Stimulated activated memory B cell treated with anti-CD40 and anti-IgM and Interleukin-4, amounts not matched to agents 10 μg/mL and 1 μg/mL and 100 μg/mL, for 72 hours (primary cell): ENCODE results near the gene ZSCAN23.
"Not testable (repeated sequence)": the region's sequence is repeated elsewhere in the genome, so short reads cannot be mapped to it uniquely, and the experiment has no call there.

ENCODE experiments used
- ATAC-seq: fragments of 150-1000 bp; cut with Tn5 transposase; 2 replicates; pipeline ENCODE4 v1.10.0; 2021
- H3K27ac Mint-ChIP-seq: one replicate; pipeline ENCODE4 v1.8.0; 2022; ENCODE audit warnings: mild to moderate bottlenecking, mixed read lengths
- H3K27me3 Mint-ChIP-seq: one replicate; pipeline ENCODE4 v1.8.0; 2022; ENCODE audit warnings: mixed read lengths
- H3K36me3 Mint-ChIP-seq: one replicate; pipeline ENCODE4 v1.8.0; 2022; ENCODE audit warnings: mixed read lengths
- H3K4me1 Mint-ChIP-seq: one replicate; pipeline ENCODE4 v1.8.0; 2022; ENCODE audit warnings: mixed read lengths
- H3K4me3 Mint-ChIP-seq: one replicate; pipeline ENCODE4 v1.8.0; 2022; ENCODE audit warnings: mild to moderate bottlenecking, moderate library complexity, mixed read lengths
- H3K9me3 Mint-ChIP-seq: one replicate; pipeline ENCODE4 v1.8.0; 2022; ENCODE audit warnings: mixed read lengths

ZSCAN23 gene

DNA sequence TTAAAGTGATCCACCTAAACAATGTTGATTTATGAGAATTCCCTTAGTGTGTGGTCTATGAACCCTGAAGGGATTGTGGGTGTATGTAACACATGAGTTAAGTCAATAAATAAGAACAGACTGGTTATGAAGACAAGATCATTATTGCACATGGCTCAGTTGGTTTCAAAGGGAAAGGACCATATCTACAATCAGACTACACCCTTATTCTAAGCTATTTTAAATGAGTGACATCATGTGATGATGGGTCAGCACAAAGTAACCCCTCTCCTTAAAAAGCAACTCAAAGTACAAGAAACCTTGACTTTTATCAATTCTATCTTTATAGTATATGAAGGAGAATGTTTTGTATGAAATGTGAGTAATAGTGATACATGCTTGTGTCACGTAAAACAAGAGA is 15.3 kb upstream of the ZSCAN23 start:
- no peak overlapping the region for H3K4me3 Mint-ChIP-seq
- no peaks in the 10 kb centered on the region for H3K4me1 Mint-ChIP-seq
- no peaks in the 10 kb centered on the region for H3K9me3 Mint-ChIP-seq
- peaks cover 77% of the 10 kb centered on the region for H3K27me3 Mint-ChIP-seq
- no peak overlapping the region for H3K27ac Mint-ChIP-seq
- no peak for ATAC-seq
- no peaks in the 10 kb centered on the region for H3K36me3 Mint-ChIP-seq

DNA sequence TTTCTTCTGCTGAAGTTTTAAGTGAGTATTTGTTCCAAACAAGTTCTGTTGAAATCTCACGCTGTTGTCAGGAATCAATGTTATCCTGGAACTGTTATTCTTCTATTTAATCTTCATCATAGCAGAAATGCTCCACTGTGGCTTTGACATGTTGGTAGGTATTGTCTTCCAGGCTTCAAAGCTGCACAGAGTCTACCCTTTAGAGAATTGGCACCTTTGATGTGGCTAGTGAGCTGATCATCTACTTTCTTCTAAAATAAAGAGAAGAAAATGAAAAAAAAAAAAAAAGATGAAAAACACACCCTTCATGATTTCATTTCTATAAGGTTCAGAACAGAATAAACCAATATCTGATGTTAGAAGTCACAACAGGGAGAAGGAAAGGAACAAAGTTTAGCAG is 5.8 kb upstream of the ZSCAN23 start:
- peaks cover 8% of the 10 kb centered on the region for H3K4me1 Mint-ChIP-seq
- no peak overlapping the region for H3K4me3 Mint-ChIP-seq
- no peak for ATAC-seq
- H3K9me3 Mint-ChIP-seq: peaks cover 7% of the 10 kb centered on the region
- H3K36me3 Mint-ChIP-seq: no peaks in the 10 kb centered on the region
- H3K27me3 Mint-ChIP-seq: peaks cover 65% of the 10 kb centered on the region
- H3K27ac Mint-ChIP-seq: no peak overlapping the region

DNA sequence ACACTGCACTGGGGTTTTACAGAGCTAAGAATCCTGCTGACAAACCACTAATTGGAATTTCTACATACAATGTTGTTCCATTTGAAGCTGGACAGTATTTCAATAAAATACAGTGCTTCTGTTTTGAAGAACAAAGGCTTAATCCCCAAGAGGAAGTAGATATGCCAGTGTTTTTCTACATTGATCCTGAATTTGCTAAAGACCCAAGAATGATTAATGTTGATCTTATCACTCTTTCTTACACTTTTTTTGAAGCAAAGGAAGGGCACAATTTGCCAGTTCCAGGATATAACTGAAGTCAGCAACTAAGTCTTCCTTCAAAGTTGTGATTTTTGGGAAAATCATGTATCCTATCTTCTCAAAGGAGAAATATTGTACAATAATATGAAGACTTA is 4.2 kb upstream of the ZSCAN23 start:
- H3K9me3 Mint-ChIP-seq, H3K27ac Mint-ChIP-seq, H3K4me3 Mint-ChIP-seq, ATAC-seq, H3K36me3 Mint-ChIP-seq: not testable (repeated sequence)
- peaks cover 15% of the 10 kb centered on the region for H3K4me1 Mint-ChIP-seq
- peaks cover 65% of the 10 kb centered on the region for H3K27me3 Mint-ChIP-seq

- ATAC-seq: no peak
- Mint-ChIP-seq H3K27ac (no peak overlapping the region), H3K36me3 (no peaks in the 10 kb centered on the region), H3K9me3 (peaks cover 7% of the 10 kb centered on the region), H3K4me3 (peak overlapping the region; percentile 30), H3K4me1 (peaks cover 15% of the 10 kb centered on the region), H3K27me3 (peaks cover 63% of the 10 kb centered on the region)
Observed at GRCh38 chr6:28446818-28447511, 3.7 kb upstream of the ZSCAN23 start.

GRCh38 chr6:28444759-28445158 is 1.5 kb upstream of the ZSCAN23 start:
- not testable (repeated sequence) for ATAC-seq, H3K9me3 Mint-ChIP-seq, H3K4me3 Mint-ChIP-seq, H3K27ac Mint-ChIP-seq, H3K36me3 Mint-ChIP-seq
- H3K4me1 Mint-ChIP-seq: peaks cover 15% of the 10 kb centered on the region
- peaks cover 44% of the 10 kb centered on the region for H3K27me3 Mint-ChIP-seq

- H3K36me3 Mint-ChIP-seq: no peaks in the 10 kb centered on the region
- H3K27me3 Mint-ChIP-seq: peaks cover 44% of the 10 kb centered on the region
- peak overlapping the region; percentile 72 for H3K27ac Mint-ChIP-seq
- H3K9me3 Mint-ChIP-seq: peaks cover 7% of the 10 kb centered on the region
- H3K4me3 Mint-ChIP-seq: peak overlapping the region; percentile 97
- peaks cover 15% of the 10 kb centered on the region for H3K4me1 Mint-ChIP-seq
- ATAC-seq: no peak
Observed at GRCh38 chr6:28442586-28442985, 705 bp downstream of the ZSCAN23 start.

DNA sequence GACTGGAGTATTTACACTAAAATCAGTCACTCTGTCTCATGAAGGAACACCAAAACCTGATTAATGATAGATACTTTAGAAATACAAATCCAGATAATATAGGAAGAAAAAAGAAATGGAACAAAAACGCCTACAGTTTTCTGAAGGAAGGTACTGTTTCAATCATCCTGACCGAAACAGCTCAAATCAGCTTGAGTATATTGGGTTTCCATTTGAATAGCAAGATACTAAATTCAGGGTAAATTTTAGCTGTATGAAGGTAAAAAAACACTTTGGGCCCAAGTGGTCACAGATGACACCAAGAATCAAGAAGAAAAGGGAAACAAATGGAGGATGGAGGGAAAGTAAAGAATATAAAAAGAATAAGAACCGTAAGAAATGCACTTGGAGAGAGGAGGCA is 6.9 kb downstream of the ZSCAN23 start:
- H3K9me3 Mint-ChIP-seq: no peaks in the 10 kb centered on the region
- no peak overlapping the region for H3K27ac Mint-ChIP-seq
- no peak for ATAC-seq
- peaks cover 23% of the 10 kb centered on the region for H3K27me3 Mint-ChIP-seq
- H3K36me3 Mint-ChIP-seq: no peaks in the 10 kb centered on the region
- no peak overlapping the region for H3K4me3 Mint-ChIP-seq
- H3K4me1 Mint-ChIP-seq: no peaks in the 10 kb centered on the region

DNA sequence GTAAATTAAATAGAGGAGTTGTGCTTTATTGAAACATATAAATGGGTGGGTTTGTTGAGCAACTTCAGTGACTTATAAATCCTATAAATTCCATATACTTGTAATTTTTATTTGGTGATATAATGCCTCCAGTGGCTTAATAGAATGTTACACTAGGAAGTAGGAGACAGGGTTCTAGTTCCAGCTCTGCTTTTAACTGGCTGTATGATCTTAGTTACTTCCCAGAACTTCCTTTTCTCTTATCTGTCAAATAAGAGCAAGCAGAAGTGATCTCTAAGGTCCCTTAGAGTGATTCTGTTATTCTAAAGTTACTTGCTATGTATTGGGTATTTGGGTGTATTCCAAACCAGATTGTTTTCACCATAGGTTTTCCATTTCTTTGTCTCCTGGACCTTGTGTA is 10.2 kb downstream of the ZSCAN23 start:
- H3K27me3 Mint-ChIP-seq: peaks cover 33% of the 10 kb centered on the region
- H3K4me1 Mint-ChIP-seq: no peaks in the 10 kb centered on the region
- H3K4me3 Mint-ChIP-seq: no peak overlapping the region
- H3K36me3 Mint-ChIP-seq: no peaks in the 10 kb centered on the region
- ATAC-seq: no peak
- H3K27ac Mint-ChIP-seq: no peak overlapping the region
- H3K9me3 Mint-ChIP-seq: no peaks in the 10 kb centered on the region

DNA sequence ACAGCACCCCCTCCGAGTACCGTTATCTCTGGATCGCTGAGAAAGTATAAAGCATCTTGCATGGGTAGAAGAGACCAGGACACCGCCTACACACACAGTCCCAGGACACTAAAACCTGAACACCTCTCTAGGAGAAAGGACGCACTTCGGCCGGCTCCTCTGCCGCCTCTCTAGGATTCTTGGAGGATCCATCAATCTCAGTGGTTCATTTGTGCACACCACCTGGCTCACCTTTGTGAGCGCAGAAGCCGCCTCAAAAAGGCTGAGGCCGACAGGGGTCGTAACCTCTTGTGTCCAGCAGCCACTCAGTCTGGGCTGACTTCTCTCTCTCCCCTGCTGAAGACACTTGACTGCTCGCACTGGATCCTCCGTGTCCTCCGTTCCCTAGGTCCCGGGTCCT is 13.5 kb downstream of the ZSCAN23 start:
- peaks cover 6% of the 10 kb centered on the region for H3K36me3 Mint-ChIP-seq
- H3K9me3 Mint-ChIP-seq: no peaks in the 10 kb centered on the region
- no peak overlapping the region for H3K27ac Mint-ChIP-seq
- no peak for ATAC-seq
- peaks cover 18% of the 10 kb centered on the region for H3K27me3 Mint-ChIP-seq
- H3K4me1 Mint-ChIP-seq: peaks cover 7% of the 10 kb centered on the region
- H3K4me3 Mint-ChIP-seq: no peak overlapping the region

GRCh38 chr6:28425944-28426541 is 17.2 kb downstream of the ZSCAN23 start:
- no peak for ATAC-seq
- H3K27ac Mint-ChIP-seq: peak overlapping the region; percentile 20
- H3K9me3 Mint-ChIP-seq: peaks cover 3% of the 10 kb centered on the region
- H3K4me1 Mint-ChIP-seq: peaks cover 7% of the 10 kb centered on the region
- no peak overlapping the region for H3K4me3 Mint-ChIP-seq
- H3K36me3 Mint-ChIP-seq: peaks cover 6% of the 10 kb centered on the region
- peaks cover 38% of the 10 kb centered on the region for H3K27me3 Mint-ChIP-seq

DNA sequence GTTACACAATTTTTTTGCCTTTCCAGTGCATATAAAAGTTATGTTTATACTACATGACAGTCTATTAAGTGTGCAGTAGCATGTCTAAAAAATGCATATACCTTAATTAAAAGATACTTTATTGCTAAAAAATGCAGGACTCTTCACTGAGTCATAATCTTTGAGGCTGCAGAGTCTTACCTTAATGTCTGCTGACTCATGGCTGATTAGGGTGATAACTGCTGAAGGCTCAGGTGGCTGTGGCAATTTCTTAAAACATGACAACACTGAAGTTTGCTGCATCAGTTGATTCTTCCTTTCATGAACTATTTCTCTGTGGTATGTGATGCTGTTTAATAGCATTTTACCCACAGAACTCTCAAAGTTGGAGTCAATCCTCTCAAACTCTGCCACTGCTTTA is 19.1 kb downstream of the ZSCAN23 start:
- H3K4me1 Mint-ChIP-seq: peaks cover 7% of the 10 kb centered on the region
- peaks cover 31% of the 10 kb centered on the region for H3K27me3 Mint-ChIP-seq

DNA sequence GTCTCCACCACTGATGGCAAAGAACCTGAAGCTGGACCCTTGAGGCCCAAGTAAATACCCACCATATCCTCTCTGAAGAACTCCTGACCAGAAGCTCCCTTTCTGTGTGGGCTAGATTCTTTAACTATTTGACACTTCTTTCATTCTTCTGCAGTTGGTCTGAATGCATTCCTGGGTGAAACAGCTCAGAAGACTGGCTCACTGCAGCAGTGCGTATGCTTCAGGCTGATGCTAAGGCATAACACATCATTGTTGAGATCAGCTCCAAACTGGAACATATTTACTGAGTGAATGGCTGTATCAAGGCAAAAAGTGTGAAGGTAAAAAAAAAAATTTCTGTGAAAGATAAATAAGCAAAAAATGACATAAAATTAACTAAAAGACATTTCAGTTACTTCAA is 19.7 kb downstream of the ZSCAN23 start:
- Mint-ChIP-seq H3K9me3 (peaks cover 3% of the 10 kb centered on the region), H3K4me1 (peaks cover 7% of the 10 kb centered on the region), H3K27me3 (peaks cover 31% of the 10 kb centered on the region), H3K27ac (no peak overlapping the region), H3K36me3 (peaks cover 6% of the 10 kb centered on the region), H3K4me3 (no peak overlapping the region)
- no peak for ATAC-seq

More for the DNA sequence above, 19.1 kb downstream of the ZSCAN23 start:
- Mint-ChIP-seq H3K9me3 (peaks cover 3% of the 10 kb centered on the region), H3K27ac (no peak overlapping the region), H3K36me3 (peaks cover 6% of the 10 kb centered on the region), H3K4me3 (no peak overlapping the region)
- no peak for ATAC-seq

GRCh38 chr6:28413681-28414080 is 29.6 kb downstream of the ZSCAN23 start:
- Mint-ChIP-seq H3K27ac (no peak overlapping the region), H3K4me1 (no peaks in the 10 kb centered on the region), H3K36me3 (no peaks in the 10 kb centered on the region), H3K27me3 (peaks cover 22% of the 10 kb centered on the region), H3K4me3 (no peak overlapping the region), H3K9me3 (peaks cover 3% of the 10 kb centered on the region)
- no peak for ATAC-seq

DNA sequence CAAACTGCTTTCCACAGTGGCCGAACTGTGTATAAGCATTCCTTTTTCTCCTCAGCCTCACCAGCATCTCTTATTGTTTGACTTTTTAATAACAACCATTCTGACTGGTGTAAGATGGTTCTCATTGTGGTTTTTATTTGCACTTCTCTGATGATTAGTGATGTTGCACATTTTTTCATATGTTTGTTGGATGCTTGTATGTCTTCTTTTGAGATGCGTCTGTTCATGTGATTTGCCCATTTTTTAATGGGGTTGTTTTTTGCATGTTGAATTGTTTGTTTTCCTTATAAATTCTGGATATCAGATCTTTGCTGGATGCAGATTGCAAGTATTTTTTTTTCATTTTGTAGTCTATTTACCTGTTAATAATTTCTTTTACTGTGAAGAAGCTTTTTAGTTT is 32.5 kb downstream of the ZSCAN23 start:
- no peak overlapping the region for H3K27ac Mint-ChIP-seq
- H3K4me1 Mint-ChIP-seq: no peaks in the 10 kb centered on the region
- no peak overlapping the region for H3K4me3 Mint-ChIP-seq
- H3K9me3 Mint-ChIP-seq: peaks cover 3% of the 10 kb centered on the region
- no peaks in the 10 kb centered on the region for H3K36me3 Mint-ChIP-seq
- ATAC-seq: no peak
- peaks cover 28% of the 10 kb centered on the region for H3K27me3 Mint-ChIP-seq

DNA sequence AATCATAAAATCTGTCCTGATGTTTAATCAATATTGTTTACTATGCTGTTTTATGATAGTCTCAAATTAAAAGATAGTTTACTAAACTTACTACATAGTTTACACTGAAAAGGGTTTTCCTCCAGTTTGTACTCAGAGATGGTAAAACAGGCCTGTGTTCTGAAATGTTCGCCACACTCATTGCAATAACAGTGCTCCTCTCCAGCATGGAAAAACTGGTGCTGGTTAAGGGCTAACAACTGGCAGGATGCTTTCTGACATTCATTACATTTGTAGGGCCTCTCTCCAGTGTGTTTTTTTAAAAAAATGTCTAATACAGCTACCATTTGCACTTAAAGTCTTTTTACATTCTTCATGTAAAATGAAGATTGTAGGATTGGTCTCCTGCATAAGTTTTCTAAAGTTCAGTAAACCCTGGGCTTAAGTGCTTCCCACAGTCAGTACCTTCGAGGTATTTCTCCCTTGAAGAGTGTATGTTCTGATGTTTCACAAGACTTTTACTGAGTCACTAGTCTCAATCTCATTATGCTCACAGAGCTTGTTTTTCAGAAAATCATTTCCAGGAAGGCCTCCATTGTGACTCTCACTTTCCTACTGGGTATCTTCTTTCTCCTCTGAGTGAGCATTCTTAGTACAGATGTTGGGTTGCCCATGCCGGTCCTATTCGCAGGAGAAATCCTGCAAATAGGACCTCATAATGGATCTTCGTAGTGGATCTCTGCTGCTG is 35.1 kb downstream of the ZSCAN23 start:
- no peak for ATAC-seq
- Mint-ChIP-seq H3K36me3 (no peaks in the 10 kb centered on the region), H3K9me3 (peaks cover 3% of the 10 kb centered on the region), H3K27me3 (peaks cover 32% of the 10 kb centered on the region), H3K27ac (no peak overlapping the region), H3K4me1 (no peaks in the 10 kb centered on the region), H3K4me3 (no peak overlapping the region)

- Mint-ChIP-seq H3K4me1 (no peaks in the 10 kb centered on the region), H3K27ac (no peak overlapping the region), H3K9me3 (peaks cover 3% of the 10 kb centered on the region), H3K4me3 (no peak overlapping the region), H3K36me3 (no peaks in the 10 kb centered on the region), H3K27me3 (peaks cover 36% of the 10 kb centered on the region)
- ATAC-seq: no peak
Observed at GRCh38 chr6:28407401-28407800, 35.9 kb downstream of the ZSCAN23 start.
